Fibroblast of lung (primary cell): ENCODE measurements around the gene FLNB.

Source experiments
- CTCF ChIP-seq, 2 donors: IDR thresholded peaks in 1 of 2; conservative IDR thresholded peaks in 1 of 2; 1 replicate in 1 of 2; 2 replicates in 1 of 2; pipeline ENCODE4 v1.5.1; 2011 to 2012; ENCODE audit warnings: low read length in 2 of 2, control low read depth in 1 of 2, inconsistent platforms in 1 of 2, low read depth in 1 of 2, mild to moderate bottlenecking in 1 of 2
- EZH2 ChIP-seq: IDR thresholded peaks from 2 replicates; pipeline ENCODE4 v1.5.1; 2012; ENCODE audit warnings: low read length, control low read depth, mild to moderate bottlenecking; ENCODE audit errors: missing control alignments

DNA sequence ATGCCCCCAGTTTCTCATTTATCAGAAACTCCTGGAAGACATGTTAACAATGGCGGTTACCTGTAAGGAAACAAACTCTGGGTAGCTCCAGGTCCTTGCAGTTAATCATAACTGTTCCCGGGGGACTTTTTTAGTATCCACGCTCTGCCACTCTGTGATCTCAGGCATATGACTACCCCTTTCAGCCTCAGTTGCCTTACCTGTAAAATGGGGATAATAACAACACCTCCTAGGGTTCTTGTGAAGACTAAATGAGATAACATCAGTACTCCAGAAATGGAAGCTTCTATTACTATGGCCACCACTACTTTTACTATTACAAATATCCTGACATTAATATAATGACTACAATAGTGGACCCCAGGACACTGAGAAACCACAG is 7.1 kb upstream of the FLNB start:
- TF ChIP-seq CTCF (conservative IDR thresholded peaks at IDR 0.05 in 1 of 2, IDR thresholded peaks at IDR 0.05 in 1 of 2; ENCODE audit: low read depth in 1 of 2, low read length in 2 of 2) (no peak), EZH2 (no peak)
